Esophagus muscularis mucosa (tissue), 3 donors: ENCODE measurements around the gene ADCY7.

Experiments
- EP300 ChIP-seq: sonication (generic); formaldehyde crosslinking; IDR thresholded peaks from one replicate; pipeline ENCODE4 v1.6.1; 2017; ENCODE audit warnings: antibody characterized with exemption
- TF ChIP-seq, protein P1 (sequence below), 3 experiments: fragments of 200-600 bp in 2 of 3; fragments of 450-650 bp in 1 of 3; sonication (generic) in 2 of 3; IDR thresholded peaks; one replicate each; pipeline ENCODE4 v1.5.1; 2017 to 2019; ENCODE audit warnings: antibody characterized with exemption in 3 of 3, mild to moderate bottlenecking in 2 of 3, moderate library complexity in 1 of 3

DNA sequence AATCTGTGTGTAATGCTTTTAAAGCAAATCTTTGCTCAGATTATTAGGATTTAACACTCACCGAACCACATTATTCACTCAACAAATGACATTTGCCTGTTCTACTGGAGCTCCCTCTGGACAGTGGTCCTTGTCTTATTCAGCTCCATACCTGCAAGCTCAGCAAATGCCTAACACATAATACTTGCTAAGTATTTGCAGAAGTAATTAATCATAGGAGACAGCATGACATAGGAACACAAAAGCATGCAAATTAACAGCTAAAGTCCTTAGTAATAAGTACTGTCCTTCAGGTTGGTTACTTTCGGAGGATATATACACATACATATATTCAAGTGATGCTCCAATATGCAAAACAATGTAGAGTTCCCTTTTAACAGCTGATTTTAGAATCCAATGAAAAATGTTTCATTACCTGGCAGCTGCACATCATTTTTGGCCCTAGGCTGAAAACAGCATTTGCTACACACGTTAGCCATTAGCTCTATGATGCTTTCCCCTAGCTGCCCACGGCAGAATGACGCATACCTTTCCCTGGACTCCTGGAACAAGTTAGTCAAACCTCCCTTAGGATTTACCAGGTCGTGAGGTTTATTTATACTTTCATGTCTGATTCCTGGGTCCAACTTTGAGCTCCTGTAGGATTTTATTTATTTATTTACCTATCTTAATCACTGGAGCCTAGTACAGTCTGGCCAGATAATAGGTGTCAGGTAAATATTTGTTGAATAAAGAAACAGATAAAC lies 93.9 kb downstream of the ADCY7 start:
- no peak for TF ChIP-seq EP300
- TF ChIP-seq, protein P1, sequence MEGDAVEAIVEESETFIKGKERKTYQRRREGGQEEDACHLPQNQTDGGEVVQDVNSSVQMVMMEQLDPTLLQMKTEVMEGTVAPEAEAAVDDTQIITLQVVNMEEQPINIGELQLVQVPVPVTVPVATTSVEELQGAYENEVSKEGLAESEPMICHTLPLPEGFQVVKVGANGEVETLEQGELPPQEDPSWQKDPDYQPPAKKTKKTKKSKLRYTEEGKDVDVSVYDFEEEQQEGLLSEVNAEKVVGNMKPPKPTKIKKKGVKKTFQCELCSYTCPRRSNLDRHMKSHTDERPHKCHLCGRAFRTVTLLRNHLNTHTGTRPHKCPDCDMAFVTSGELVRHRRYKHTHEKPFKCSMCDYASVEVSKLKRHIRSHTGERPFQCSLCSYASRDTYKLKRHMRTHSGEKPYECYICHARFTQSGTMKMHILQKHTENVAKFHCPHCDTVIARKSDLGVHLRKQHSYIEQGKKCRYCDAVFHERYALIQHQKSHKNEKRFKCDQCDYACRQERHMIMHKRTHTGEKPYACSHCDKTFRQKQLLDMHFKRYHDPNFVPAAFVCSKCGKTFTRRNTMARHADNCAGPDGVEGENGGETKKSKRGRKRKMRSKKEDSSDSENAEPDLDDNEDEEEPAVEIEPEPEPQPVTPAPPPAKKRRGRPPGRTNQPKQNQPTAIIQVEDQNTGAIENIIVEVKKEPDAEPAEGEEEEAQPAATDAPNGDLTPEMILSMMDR (IDR thresholded peaks at IDR 0.05) = no peak
